Upper lobe of right lung (tissue), 1 donor: ENCODE results near the gene NCKAP5. TPM values are rescaled to one million over a fixed set of nuclear protein-coding genes. Genes with fewer than 3 reads are reported as not detected.

Experiments used
- ATAC-seq: fragments of 200-7000 bp; cut with Tn5 transposase; one replicate; pipeline ENCODE4 v1.9.1; 2020; ENCODE audit warnings: mild to moderate bottlenecking, moderate library complexity
- DNase-seq: peaks from one replicate; pipeline ENCODE4 v3.0.0-alpha.2; 2020
- H3K27ac ChIP-seq: fragments of 200-600 bp; one replicate; pipeline ENCODE4 v1.8.0; 2022
- H3K27me3 ChIP-seq: fragments of 200-600 bp; one replicate; pipeline ENCODE4 v1.8.0; 2022; ENCODE audit warnings: mild to moderate bottlenecking
- H3K36me3 ChIP-seq: fragments of 200-600 bp; one replicate; pipeline ENCODE4 v1.8.0; 2022
- H3K4me1 ChIP-seq: fragments of 200-600 bp; one replicate; pipeline ENCODE4 v1.8.0; 2022
- H3K4me3 ChIP-seq: fragments of 200-600 bp; one replicate; pipeline ENCODE4 v1.8.0; 2022; ENCODE audit warnings: mild to moderate bottlenecking
- H3K9me3 ChIP-seq: fragments of 200-600 bp; one replicate; pipeline ENCODE4 v1.8.0; 2022
- CTCF ChIP-seq: fragments of 200-600 bp; IDR thresholded peaks from one replicate; pipeline ENCODE4 v1.8.0; 2022; ENCODE audit warnings: antibody characterized with exemption
- intact Hi-C: fragments of 100-400 bp; cut with DNase I; formaldehyde crosslinking; loops from one replicate; pipeline ENCODE4 v1.11.0; 2022
- total RNA-seq: library from RNA; stranded (reverse); fragmentation: NEBNext Ultra II Directional; extraction: Animal tissue kit (Norgen Biotek cat#: 25700); gene quantifications from one replicate; pipeline ENCODE4 v1.2.1, GENCODE V29; 2021
- donor health status: DM: no; HTN: yes; CAD: no; lungs with severe emphysema.

Gene NCKAP5
- total RNA-seq, 1 donor from 2014 or later, result 40.8 TPM

- H3K4me1 ChIP-seq, result no peaks in the 10 kb centered on the region
- no peaks in the 10 kb centered on the region for H3K9me3 ChIP-seq
- TF ChIP-seq CTCF, result no peak
- no peak for ATAC-seq
- intact Hi-C loops, result no loop called here
- H3K27me3 ChIP-seq, result no peaks in the 10 kb centered on the region
- no peak overlapping the region for H3K4me3 ChIP-seq
- H3K36me3 ChIP-seq, result peaks cover 5% of the 10 kb centered on the region
- no peak overlapping the region for H3K27ac ChIP-seq
- no peak for DNase-seq
Measured at GRCh38 chr2:132731441-132731840, 836.8 kb downstream of the NCKAP5 start.

GRCh38 chr2:132730611-132731010 lies 837.7 kb downstream of the NCKAP5 start:
- H3K36me3 ChIP-seq, result peaks cover 5% of the 10 kb centered on the region
- no peak for TF ChIP-seq CTCF
- no peak overlapping the region for H3K4me3 ChIP-seq
- DNase-seq (no peak), ATAC-seq (no peak)
- intact Hi-C loops, result no loop called here
- no peaks in the 10 kb centered on the region for H3K27me3 ChIP-seq
- H3K4me1 ChIP-seq, result no peaks in the 10 kb centered on the region
- H3K27ac ChIP-seq, result no peak overlapping the region
- H3K9me3 ChIP-seq, result no peaks in the 10 kb centered on the region

- intact Hi-C loops, result no loop called here
- TF ChIP-seq CTCF, result no peak
- no peak for DNase-seq
- no peak overlapping the region for H3K4me3 ChIP-seq
- H3K27ac ChIP-seq, result no peak overlapping the region
- ATAC-seq, result no peak
- peaks cover 5% of the 10 kb centered on the region for H3K36me3 ChIP-seq
- H3K9me3 ChIP-seq, result no peaks in the 10 kb centered on the region
- H3K27me3 ChIP-seq, result no peaks in the 10 kb centered on the region
- no peaks in the 10 kb centered on the region for H3K4me1 ChIP-seq
Measured at GRCh38 chr2:132729522-132729921, 838.7 kb downstream of the NCKAP5 start.

- Histone ChIP-seq H3K27ac (no peak overlapping the region), H3K9me3 (no peaks in the 10 kb centered on the region), H3K4me3 (no peak overlapping the region), H3K36me3 (peaks cover 2% of the 10 kb centered on the region), H3K4me1 (no peaks in the 10 kb centered on the region), H3K27me3 (no peaks in the 10 kb centered on the region)
- no peak for DNase-seq
- ATAC-seq, result no peak
- no peak for TF ChIP-seq CTCF
- intact Hi-C loops, result no loop called here
Measured at GRCh38 chr2:132726155-132726554, 842.1 kb downstream of the NCKAP5 start.

GRCh38 chr2:132725748-132726147 lies 842.5 kb downstream of the NCKAP5 start:
- no peaks in the 10 kb centered on the region for H3K36me3 ChIP-seq
- DNase-seq (no peak), ATAC-seq (no peak)
- no peak overlapping the region for H3K27ac ChIP-seq
- intact Hi-C loops, result no loop called here
- no peaks in the 10 kb centered on the region for H3K4me1 ChIP-seq
- H3K4me3 ChIP-seq, result no peak overlapping the region
- H3K9me3 ChIP-seq, result no peaks in the 10 kb centered on the region
- H3K27me3 ChIP-seq, result no peaks in the 10 kb centered on the region
- no peak for TF ChIP-seq CTCF

- Histone ChIP-seq H3K36me3 (no peaks in the 10 kb centered on the region), H3K9me3 (no peaks in the 10 kb centered on the region), H3K4me3 (no peak overlapping the region), H3K27me3 (no peaks in the 10 kb centered on the region), H3K27ac (no peak overlapping the region), H3K4me1 (no peaks in the 10 kb centered on the region)
- DNase-seq, result no peak
- ATAC-seq, result no peak
- intact Hi-C loops, result no loop called here
- no peak for TF ChIP-seq CTCF
Measured at GRCh38 chr2:132725148-132725547, 843.1 kb downstream of the NCKAP5 start.
